ENCODE data around the gene RLN3. TPM values are rescaled to one million over a fixed set of nuclear protein-coding genes. Genes with fewer than 3 reads are reported as not detected.
"Not testable (repeated sequence)": the region's sequence is repeated elsewhere in the genome, so short reads cannot be mapped to it uniquely, and the experiment has no call there.

RLN3 gene
- total RNA-seq, 4 donors from 2014 or later = not detected

GRCh38 chr19:14021474-14021873 lies 6.5 kb upstream of the RLN3 start:
- Histone ChIP-seq H3K27ac (replicated peaks in 1 of 4) (no peak overlapping the region), H3K36me3 (no peaks in the 10 kb centered on the region), H3K27me3 (peaks cover 0 to 1% (median 0%) of the 10 kb centered on the region in 4 donors), H3K4me3 (no peak overlapping the region), H3K4me1 (peaks cover 0 to 10% (median 5%) of the 10 kb centered on the region in 4 donors), H3K9me3 (no peaks in the 10 kb centered on the region)
- no peak for DNase-seq (ENCODE audit: extremely low spot score)
- TF ChIP-seq POLR2A (IDR thresholded peaks at IDR 0.05; ENCODE audit: low read depth) = no peak
- TF ChIP-seq EP300 (IDR thresholded peaks at IDR 0.05) = no peak
- TF ChIP-seq POLR2AphosphoS5 (IDR thresholded peaks at IDR 0.05) = no peak
- TF ChIP-seq, protein P1, sequence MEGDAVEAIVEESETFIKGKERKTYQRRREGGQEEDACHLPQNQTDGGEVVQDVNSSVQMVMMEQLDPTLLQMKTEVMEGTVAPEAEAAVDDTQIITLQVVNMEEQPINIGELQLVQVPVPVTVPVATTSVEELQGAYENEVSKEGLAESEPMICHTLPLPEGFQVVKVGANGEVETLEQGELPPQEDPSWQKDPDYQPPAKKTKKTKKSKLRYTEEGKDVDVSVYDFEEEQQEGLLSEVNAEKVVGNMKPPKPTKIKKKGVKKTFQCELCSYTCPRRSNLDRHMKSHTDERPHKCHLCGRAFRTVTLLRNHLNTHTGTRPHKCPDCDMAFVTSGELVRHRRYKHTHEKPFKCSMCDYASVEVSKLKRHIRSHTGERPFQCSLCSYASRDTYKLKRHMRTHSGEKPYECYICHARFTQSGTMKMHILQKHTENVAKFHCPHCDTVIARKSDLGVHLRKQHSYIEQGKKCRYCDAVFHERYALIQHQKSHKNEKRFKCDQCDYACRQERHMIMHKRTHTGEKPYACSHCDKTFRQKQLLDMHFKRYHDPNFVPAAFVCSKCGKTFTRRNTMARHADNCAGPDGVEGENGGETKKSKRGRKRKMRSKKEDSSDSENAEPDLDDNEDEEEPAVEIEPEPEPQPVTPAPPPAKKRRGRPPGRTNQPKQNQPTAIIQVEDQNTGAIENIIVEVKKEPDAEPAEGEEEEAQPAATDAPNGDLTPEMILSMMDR (IDR thresholded peaks at IDR 0.05) = no peak
- intact Hi-C loops (cut with DNase I) = no loop called here
- WGBS = 59% methylated on average over 5 of the region's 5 CpGs

GRCh38 chr19:14022469-14022868 lies 5.5 kb upstream of the RLN3 start:
- Histone ChIP-seq H3K4me1 (peaks cover 0 to 10% (median 5%) of the 10 kb centered on the region in 4 donors), H3K36me3 (no peaks in the 10 kb centered on the region), H3K27me3 (peaks cover 0 to 3% (median 0%) of the 10 kb centered on the region in 4 donors), H3K4me3 (no peak overlapping the region), H3K9me3 (no peaks in the 10 kb centered on the region), H3K27ac (replicated peaks in 1 of 4) (no peak overlapping the region)
- WGBS = 82% methylated on average over 4 of the region's 4 CpGs
- TF ChIP-seq, protein P1 (IDR thresholded peaks at IDR 0.05) = no peak
- TF ChIP-seq EP300 (IDR thresholded peaks at IDR 0.05) (no peak), POLR2AphosphoS5 (IDR thresholded peaks at IDR 0.05) (no peak)
- DNase-seq (ENCODE audit: extremely low spot score) = no peak
- intact Hi-C loops (cut with DNase I) = no loop called here

DNA sequence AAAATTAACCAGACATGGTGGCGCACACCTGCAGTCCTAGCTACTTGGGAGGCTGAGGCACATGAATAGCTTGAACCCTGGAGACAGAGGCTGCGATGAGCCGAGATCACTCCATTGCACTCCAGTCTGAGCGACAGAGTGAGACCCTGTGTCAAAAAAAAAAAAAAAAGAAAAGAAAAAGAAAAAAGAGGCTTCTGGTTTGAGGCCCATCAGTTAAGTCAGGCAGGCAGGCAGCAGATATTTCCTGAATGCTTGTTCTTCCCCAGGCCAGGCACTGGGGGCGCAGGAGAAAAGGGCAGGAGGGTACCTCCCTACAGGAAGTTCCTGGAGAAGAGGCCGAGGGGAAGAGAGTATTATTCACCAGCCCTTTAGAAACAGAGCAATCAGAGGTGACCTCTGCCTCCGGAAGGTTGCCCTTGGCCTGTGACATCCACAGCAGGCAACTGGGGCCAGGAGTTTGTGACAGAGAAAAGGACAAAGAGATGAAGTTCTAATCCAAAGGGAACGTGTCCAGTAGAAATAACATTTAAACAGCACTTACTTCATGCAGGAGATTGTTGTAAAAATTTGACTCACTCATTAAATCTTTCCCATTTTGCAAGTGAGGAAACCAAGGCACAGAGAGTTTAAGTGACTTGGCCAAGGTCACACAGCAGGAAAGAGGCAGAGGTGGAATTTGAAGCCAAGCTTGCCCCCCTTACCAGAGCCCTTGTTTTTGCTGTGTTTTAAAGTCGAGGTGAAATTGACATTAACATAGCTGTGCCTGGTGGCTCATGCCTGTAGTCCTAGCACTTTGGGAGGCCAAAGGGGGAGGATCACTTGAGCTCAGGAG lies 4.3 kb upstream of the RLN3 start:
- DNase-seq (ENCODE audit: extremely low spot score) = no peak
- Histone ChIP-seq H3K36me3 (no peaks in the 10 kb centered on the region), H3K27ac (replicated peaks in 1 of 4) (no peak overlapping the region), H3K27me3 (peaks cover 0 to 11% (median 2%) of the 10 kb centered on the region in 4 donors), H3K4me1 (peaks cover 0 to 10% (median 5%) of the 10 kb centered on the region in 4 donors), H3K9me3 (no peaks in the 10 kb centered on the region), H3K4me3 (no peak overlapping the region)
- WGBS = 60% methylated on average over 9 of the region's 9 CpGs
- TF ChIP-seq, protein P1 (IDR thresholded peaks at IDR 0.05) = peak in 1 of 3 experiments; percentile 40
- TF ChIP-seq POLR2AphosphoS5 (IDR thresholded peaks at IDR 0.05) = peak in 1 of 2 donors; percentile 24
- TF ChIP-seq POLR2A (IDR thresholded peaks at IDR 0.05; ENCODE audit: low read depth) = no peak
- no peak for TF ChIP-seq EP300 (IDR thresholded peaks at IDR 0.05)
- intact Hi-C loops (cut with DNase I) = no loop called here

GRCh38 chr19:14026652-14027192 lies 1.2 kb upstream of the RLN3 start:
- DNase-seq (ENCODE audit: extremely low spot score); intact Hi-C loops (cut with DNase I); H3K27ac ChIP-seq (replicated peaks in 1 of 4); H3K4me3 ChIP-seq; H3K9me3 ChIP-seq; H3K36me3 ChIP-seq: not testable (repeated sequence)
- Histone ChIP-seq H3K27me3 (peaks cover 0 to 26% (median 3%) of the 10 kb centered on the region in 4 donors), H3K4me1 (peaks cover 4 to 13% (median 12%) of the 10 kb centered on the region in 4 donors)
- 91% methylated on average over 5 of the region's 5 CpGs for whole genome bisulfite sequencing

DNA sequence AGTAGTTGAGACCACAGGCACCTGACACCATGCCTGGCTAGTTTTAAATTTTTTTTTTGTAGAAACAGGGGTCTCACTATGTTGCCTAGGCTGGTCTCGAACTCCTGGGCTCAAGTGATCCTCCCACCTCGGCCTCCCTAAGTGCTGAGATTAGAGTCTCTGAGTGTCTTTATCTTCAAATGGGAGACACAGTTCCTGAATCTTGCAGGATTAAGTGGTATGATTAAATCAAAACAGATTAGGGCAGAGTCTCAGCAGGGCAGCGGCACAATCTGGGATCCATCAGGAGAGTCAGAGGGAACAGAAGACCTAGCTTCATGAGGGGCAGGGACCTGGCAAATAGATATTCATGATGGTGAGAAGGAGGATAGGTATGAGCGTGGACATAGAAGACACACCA lies 953 bp downstream of the RLN3 start:
- 80% methylated on average over 4 of the region's 4 CpGs for WGBS
- Histone ChIP-seq H3K4me3 (no peak overlapping the region), H3K27me3 (peaks cover 0 to 44% (median 6%) of the 10 kb centered on the region in 4 donors), H3K9me3 (no peaks in the 10 kb centered on the region), H3K27ac (replicated peaks in 1 of 4) (no peak overlapping the region), H3K4me1 (peaks cover 12 to 19% (median 14%) of the 10 kb centered on the region in 4 donors), H3K36me3 (no peaks in the 10 kb centered on the region)
- no peak for DNase-seq (ENCODE audit: extremely low spot score)
- TF ChIP-seq POLR2AphosphoS5 (IDR thresholded peaks at IDR 0.05) (no peak), POLR2A (IDR thresholded peaks at IDR 0.05; ENCODE audit: low read depth) (no peak), EP300 (IDR thresholded peaks at IDR 0.05) (no peak)
- TF ChIP-seq, protein P1 (IDR thresholded peaks at IDR 0.05) = no peak
- intact Hi-C loops (cut with DNase I) = no loop called here

Measured in esophagus muscularis mucosa (tissue), 4 donors.